DOHH2 (cell line): ENCODE measurements around the gene SH3TC2.

ENCODE experiments used
- CTCF ChIP-seq: fragments of 200-600 bp; sonication (generic); IDR thresholded peaks from one replicate; pipeline ENCODE4 v1.5.1; 2014; ENCODE audit warnings: antibody characterized with exemption, mild to moderate bottlenecking, low read depth, low read length; ENCODE audit not compliant: poor library complexity, severe bottlenecking
- EZH2phosphoT487 ChIP-seq: fragments of 200-600 bp; sonication (generic); IDR thresholded peaks from 2 replicates; pipeline ENCODE4 v1.6.1; 2017; ENCODE audit warnings: borderline replicate concordance, mild to moderate bottlenecking, antibody characterized with exemption, low read length, moderate library complexity, mixed read lengths

- TF ChIP-seq CTCF (no peak), EZH2phosphoT487 (no peak)
Observed at GRCh38 chr5:148969291-148969690, 93.6 kb downstream of the SH3TC2 start.
